NCI-H446 treated with DMSO at 0.1 percent for 48 hours (cell line): ENCODE measurements around the gene CELF2.
"Not testable (repeated sequence)": the region's sequence is repeated elsewhere in the genome, so short reads cannot be mapped to it uniquely, and the experiment has no call there.

ENCODE experiments used
- DNase-seq: peaks from one replicate; lab custom pipeline; 2025; lab: John Stamatoyannopoulos, UW

Gene CELF2

DNA sequence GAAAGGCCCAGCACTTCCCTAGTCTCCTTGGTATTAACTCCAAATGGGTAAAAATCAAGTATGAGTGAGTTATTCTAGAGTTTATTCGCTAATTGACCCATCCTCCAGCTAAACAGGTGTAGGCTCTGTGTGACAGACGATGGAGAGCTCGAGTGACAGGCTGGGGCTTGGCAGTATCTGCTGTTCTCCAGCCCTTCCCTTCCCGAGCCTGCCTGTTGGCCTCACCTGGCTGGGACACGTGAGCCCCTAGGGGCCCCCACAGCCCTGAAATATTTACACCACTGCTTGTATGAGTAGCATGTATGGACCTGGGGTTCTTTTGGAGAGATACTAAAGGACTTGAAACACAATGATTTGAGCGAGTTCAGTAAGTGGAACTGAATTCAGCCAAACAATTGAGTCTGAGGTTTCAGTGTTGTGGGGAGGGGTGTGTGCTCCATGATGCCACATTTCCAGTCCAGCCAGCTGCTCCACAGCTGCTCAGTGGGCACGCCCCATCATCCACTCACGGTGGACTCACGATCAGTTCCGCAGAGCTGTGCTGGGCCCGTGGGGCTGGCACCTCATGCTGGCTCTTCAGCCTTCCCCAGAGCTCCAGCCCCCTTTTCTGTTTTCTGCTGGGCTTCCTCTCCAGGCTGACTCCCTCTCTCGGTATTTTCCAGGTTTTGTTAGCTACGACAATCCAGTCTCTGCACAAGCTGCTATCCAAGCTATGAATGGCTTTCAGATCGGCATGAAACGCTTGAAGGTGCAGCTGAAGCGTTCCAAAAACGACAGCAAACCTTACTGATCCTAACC lies 310.8 kb downstream of the CELF2 start:
- no peak for DNase-seq

DNA sequence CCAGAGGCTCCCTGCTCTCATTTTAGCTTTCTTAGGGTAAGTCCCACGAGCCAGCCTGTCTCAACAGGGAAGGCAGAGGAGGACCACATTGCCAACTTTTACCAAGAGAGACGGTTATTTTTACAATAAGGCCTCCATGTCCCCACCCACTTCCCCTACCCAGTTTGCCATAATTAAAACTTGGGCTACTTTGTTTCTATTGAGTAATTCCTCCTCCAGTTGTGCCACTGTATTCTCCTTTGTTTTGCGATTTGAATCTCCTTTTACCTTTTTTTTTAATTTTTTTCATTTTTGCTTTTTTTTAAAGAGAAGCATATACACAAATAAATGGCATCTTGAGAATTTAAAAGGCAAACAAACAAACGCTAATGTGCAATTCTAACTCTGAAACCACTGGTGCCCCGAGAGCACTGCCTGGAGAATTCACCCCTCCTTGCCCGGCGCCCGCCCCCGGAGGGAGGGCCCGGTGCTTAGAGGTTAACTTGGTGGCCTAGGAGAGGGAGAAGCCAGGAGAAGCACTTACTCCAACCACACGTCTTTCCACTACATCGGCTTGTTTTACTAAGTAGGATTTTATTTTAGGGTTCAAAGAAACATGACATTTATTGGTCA lies 311.5 kb downstream of the CELF2 start:
- DNase-seq: no peak

DNA sequence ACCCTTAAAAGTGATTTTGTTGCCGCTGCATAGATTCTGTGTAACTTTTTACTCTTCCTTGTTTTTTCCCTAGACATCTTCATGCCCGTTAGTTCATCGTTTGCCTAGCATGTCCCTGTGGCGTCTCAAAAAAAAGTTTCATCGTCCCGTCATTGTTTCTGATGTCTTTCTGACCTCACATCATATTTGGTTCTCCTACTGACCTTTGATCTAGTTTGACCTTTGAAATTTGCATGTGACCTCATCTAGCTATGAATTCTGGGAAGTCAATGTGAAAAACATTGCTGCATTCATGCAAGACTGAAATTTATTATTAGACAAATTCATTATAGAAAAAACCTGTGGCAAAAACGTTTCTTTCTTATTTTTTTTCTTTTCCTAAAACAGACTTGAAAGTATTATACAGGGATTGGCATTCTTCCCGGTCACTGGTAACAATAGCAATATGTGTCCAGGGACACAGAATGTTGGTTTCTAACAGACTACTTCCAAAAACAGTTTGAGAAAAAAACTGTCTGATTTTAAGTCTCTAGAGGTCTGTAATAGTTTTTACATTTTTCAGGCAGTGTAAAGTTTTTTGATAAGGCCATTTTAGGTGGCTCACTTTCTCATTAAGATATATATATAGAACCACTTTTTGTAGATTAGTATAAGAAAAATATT lies 312.8 kb downstream of the CELF2 start:
- DNase-seq: peak; percentile 10

DNA sequence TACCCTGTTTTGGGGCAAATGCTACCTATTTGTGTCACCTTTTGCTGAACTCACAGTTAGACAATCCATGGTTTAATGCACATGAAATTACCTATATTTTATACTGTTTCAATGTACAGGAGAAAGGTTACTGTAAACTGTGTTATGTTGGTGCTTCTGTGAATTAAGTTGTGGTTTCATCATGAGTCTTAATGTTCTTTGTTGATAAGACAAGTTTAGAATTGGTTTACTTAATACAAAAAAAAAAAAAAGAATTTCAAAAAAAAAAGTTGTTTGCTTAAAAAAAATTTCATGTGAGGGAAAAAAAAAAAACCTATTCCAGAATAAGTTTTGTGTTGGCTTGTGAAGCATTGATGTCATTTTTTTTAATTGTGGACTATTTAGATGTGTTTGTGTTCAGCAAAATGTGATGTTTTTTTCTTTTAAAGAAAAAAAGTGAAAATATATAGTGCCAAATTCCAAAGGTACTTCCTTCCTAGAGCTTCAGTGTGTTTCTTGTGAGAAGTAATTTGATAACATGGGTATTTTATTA lies 313.4 kb downstream of the CELF2 start:
- no peak for DNase-seq

DNA sequence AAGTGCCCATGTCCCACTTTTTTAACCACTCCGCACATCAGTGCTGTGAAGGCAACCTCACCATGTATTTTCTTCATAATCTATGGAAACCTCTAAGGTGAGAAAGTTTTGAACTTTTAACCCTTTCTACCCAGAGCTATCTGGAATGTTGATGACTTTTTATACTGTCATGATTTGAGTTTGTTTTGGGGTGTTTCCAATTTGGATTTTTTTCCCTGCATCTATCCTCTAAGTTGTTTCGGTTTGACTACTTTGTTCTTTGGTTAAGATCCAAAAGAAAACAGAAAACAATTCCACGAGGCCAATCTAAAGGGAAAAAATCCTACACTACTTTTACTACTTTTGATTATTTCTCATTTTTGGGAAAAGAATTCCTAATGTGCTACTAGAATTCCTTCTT lies 314.1 kb downstream of the CELF2 start:
- DNase-seq: no peak

DNA sequence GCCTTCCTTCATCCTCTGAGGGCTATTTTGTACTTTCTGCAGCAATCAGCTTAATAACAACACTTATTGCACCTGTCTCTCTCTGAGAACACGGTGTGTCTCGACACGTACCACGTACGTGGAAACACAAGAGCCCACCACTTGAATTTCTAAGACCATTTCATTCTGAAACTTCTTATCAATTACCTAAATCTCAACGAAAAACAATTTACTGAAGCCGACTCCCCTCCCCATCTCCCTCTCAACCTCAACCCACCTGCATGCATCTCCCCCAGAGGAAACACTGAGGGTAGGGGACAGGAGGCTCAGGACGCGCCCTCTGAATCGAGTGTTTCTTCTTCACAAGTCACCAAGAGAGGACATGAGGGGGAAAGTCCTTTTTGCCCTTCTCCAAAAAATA lies 315.2 kb downstream of the CELF2 start:
- DNase-seq: no peak

DNA sequence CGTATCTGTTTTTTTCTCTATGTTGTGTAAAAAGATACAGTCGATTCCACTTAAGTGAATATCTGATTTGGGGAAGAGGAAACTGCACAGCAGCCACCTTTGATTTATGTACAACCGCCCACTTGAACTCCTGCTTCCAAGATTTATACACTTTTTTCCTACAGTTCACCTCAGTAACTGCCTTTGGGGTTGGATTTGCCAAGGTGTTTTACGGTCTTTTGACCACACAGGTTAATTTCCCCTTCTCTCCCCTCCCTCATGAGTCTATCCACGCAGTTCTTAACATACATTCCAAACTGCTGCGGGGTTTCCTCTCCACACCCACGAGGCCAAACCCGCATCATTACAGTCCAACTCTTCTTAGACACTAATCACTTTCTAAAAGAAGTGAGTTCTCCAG lies 316.8 kb downstream of the CELF2 start:
- DNase-seq: no peak

DNA sequence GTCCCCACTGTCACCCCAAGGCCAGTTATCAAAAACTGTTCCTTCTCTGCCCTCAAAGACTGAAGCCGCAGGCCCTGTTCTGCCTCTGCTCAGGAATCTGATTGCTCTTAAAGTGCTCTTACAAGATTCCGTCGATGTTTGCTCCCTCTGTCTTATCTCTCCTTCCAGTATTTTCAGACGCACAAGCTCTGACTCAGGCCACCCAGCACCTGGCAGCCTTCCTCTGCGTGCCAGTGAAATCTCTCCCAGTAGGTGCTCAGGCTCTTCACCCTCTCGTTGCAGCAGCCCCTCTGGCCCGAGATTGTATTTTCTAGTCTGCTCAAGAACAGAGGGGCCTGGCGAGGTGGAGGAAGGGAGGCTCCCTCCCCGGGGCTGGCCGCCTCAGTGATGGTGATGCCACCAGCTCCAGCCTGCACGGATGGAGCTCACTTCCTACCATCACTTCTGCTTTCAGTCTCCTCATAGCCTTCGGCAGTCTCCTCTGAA lies 317.5 kb downstream of the CELF2 start:
- no peak for DNase-seq

DNA sequence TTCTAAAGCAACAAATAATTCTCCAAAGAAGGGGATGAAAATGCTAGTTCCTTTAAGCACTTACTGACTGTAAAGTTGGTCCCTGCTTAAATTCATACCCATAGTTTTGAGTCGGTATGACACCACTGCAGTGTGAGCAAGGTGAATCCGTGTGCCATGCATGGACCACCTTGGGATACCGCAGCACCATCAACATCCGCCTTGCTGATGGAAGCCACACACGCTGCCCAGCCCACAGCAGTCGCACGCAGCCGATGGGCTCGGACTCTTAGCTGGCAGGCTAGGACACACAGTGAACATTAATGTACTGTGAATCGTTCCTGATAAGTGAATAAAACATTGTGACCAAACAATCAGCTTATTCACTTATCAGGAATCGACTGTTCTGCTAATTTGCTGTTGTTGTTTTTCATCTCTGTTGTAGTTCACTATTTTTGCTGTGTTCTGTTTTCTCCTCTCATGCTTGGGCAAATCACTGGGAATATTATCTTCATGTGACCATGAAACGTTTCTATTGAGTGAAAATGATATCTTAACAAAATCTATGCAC lies 318.3 kb downstream of the CELF2 start:
- no peak for DNase-seq

DNA sequence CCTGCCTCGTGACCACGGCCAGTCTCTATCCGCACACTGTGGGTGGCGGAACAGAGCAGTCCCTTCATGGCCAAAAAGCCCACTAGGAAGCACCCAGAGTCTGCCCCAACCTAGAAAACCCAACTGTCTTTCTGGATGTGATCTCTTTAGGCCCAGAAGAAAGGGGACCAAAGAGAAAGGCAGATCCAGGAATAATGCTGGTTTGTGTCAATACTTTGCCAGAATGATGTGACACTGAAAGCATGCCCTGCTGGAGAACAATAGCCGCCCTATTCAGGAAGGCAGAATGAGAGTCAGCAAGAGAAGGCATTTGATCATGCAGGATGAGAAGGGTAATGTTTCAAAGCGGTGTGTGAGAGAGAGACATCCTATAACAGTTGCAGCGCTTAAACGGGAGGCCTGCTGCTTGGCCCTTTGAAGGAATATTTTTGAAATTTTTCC lies 319.1 kb downstream of the CELF2 start:
- DNase-seq: no peak

DNA sequence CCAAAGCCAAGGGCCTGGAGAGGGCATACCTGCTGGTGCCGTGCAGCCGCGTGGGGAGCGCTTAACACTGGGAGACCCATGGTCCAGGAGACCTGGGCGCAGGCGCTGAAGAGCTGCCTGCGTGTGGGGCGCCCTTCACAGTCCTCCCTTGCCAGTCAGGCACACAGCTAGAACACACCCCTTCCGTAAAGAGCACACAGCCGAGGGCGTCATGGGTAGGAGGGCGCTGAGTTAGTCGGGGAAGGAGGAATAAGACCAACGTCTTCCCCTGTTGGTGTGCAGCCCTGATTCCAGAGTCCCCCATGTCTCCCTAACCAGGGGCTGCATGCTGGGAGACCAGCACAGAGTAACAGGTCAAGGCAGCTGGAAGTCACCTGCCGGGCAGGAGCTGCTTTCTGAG lies 319.8 kb downstream of the CELF2 start:
- no peak for DNase-seq

DNA sequence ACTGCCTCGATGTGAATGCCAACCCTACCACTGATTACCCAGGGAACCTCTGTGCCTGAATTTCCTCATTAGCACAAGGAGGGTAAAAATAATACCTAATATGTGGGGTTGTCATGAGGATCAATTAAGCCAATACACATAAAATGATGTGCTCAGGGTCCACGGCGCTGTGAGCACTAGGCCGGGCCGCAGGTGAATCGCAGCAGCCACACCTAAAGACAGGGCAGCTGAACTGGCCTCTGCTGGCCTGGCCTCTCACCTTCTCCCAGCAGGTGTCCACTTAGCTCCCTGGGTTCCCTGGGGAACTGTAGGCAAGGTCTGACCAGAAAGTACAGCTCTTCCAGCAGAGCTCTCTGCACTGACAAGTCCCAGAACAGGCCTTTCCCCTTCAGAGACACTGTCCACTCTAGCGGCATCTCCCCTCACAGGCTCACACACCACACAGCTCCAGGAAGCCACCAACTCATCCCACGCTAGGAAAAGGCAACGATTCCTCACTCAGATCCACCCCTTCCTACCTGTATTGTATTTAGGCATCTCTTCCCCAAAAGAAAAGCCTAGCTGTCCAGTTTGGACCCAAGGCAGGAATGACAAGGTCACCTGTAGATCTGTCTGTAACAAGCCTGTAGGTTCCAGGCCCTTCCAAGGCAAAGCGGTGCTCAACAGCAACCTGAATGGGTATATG lies 320.6 kb downstream of the CELF2 start:
- DNase-seq: no peak

DNA sequence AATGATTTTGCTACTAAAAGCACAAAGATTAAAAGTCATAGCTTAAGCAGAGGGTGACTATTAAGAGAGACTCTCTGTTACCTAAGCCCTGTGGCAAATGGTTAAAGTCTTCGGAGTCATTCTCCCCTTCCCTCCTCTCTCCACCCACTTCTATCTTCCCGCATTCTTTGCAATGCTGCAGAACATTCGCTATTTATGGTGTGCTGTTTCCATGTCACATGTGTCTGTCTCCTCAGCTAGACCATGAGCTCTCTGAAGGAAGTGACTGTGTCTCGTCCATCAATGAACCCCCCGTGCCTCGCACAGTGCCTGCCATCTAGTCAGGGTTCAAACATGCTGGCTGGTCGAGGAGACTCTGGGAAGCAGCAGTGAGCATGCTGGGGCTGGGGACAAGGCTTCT lies 321.3 kb downstream of the CELF2 start:
- DNase-seq: no peak

DNA sequence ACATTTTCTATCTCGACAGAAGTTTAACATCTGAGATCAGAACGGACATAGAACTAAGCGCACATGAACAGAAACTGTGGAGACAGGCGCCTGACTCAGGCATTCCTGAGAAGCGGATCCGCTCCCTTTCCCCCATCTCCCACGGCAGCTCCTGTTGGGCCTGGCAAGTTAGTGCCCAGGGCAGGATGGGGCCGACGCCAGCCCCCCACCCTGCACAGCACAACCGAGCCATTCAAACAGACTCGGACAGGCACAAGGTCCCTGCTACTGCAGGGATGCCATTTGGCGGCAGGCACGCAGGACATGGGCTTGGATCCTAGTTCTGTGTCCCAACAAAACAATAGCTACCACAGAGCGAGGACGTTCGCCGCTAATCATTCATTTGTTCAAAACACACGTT lies 322.0 kb downstream of the CELF2 start:
- no peak for DNase-seq

DNA sequence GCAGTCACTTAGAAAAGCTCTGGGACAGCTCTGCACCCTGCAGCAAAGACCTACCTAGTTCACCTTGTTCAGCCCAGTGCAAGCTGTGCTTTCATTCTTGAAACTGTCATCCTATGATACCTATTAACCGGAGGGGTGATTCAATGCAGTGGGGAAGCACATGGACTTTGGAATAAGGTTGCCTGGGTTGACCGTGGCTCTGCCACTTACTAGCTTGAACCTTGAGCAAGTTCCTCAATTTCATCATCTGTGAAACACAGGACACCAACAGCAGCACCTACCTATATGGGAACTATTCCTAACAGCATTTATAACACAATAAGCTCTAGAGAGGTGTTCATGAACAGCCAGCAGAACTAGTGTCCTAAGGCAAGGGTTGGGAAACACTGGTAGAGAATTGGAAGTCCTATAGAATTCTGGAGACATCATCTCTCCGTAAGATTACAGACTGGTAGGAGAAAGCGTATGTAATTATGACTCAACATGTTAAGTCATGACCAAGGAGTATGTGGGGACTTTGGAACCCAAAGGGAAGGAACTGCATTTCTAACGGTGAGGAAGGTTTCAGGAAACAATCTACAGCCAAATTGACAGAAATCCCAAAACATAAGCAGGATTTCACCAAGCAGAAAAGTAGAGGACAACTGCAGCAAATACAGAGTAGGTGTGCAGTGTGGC lies 323.8 kb downstream of the CELF2 start:
- DNase-seq: no peak

DNA sequence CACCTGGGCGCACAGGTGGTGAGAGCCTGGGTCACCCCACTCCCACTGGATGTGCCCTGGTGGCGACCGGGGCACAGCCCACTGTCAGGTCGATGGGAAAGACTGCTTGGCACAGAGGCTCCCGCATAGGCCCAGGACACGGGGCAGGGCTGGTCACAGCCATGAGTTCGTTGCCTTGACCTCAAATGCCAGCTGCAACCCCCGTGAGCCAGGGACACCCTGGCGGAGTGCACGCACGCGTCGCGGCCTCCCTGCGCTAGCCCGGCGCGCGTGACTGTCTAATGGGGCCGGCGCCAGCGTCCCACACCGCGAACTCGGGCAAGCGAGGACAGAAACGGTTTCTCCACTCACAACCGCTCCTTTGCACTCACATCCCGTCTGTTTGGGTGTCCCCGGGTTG lies 326.4 kb downstream of the CELF2 start:
- no peak for DNase-seq

DNA sequence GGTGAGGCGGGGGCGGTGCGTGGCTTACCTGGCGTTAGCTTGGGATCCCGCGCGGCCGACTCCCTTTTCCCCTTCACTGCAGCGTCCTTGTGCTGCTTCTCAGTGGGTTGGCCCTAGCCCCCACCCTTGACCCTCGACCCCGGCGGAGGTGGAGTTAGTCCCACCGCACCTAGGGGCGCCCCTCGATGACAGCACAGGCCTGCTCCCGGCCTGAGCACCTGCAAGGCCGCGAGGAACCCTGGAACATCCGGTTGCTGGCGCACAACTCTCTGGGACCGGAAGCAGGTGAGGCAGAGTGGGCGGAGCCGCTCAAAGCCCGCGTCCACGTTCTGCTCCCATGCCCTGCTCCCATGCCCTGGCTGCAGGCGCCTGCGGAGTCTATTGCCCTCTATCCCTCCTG lies 326.9 kb downstream of the CELF2 start:
- no peak for DNase-seq

DNA sequence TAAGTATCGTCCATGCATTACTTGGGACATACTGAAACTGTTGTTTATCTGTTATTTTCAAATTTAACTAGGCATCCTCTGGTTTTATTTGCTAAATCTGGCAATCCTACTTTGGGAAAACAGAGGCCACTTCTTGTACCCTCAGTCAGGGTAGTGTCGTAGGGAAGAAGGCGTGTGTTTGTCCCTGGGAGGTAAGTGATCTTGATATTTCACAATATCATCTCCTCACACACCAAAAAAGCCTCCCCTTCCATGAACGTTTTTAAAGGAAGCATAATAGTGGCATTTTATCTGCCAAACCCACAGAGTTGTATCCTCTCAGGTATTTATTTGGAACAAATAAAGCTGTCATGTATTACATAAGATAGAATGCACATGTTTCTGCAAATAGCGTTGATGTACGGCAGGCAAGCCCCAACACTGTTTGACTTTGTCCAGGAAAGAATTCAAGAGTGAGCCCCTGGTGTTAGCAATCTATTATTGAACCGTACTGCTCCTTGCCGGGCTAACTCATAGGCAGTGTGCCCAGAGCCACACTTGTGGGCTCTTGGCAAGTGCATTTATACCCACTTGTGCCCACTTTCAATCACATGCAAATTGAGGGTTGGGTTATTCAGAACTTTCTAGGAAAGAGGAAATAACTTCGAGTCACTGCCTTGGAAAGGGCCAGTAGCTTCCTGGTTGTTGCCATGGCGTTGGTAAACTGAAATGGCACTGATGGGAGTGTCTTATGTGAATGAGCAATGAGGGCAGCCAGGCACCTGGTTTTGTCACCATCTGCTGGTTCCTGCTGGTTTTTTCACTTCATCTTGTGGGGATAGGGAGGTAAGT lies 327.8 kb downstream of the CELF2 start:
- peak; percentile 1 for DNase-seq

DNA sequence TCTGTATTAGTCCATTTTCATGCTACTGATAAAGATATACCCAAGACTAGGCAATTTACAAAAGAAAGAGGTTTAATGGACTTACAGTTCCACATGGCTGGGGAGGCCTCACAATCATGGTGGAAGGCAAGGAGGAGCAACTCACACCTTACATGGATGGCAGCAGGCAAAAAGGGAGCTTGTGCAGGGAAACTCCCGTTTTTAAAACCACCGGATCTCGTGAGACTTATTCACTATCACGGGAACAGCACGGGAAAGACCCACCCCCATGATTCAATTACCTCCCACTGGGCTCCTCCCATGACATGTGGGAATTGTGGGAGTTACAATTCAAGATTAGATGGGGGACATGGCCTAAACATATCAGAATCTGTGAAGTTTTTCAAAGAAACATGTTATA lies 329.9 kb downstream of the CELF2 start:
- not testable (repeated sequence) for DNase-seq

DNA sequence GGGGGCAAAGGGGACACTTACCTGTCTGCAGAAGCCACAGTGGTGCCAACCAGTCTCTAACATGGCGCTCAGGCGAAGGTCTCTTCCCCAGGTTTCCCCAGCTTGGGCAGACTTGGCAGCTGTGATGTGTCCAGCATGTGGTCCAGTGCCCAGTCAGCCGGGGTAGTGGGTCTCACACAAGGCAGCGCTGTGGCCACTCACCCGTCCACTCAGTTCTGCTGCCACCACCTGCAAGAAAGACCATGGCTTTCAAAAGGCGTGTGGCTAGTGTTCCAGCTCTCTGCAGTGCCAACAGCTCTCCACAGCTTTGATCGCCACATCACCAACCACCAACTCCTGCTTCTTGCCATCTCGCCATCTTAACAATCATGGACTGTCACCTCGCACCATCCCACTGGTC lies 334.1 kb downstream of the CELF2 start:
- no peak for DNase-seq
